Osteoblast (primary cell): ENCODE measurements around the gene PRPSAP2. TPM values are rescaled to one million over a fixed set of nuclear protein-coding genes. Genes with fewer than 3 reads are reported as not detected.
A peak's percentile ranks its signal among the peaks of the same experiment; 100 is the strongest.

Source experiments
- DNase-seq: peaks from one replicate; pipeline ENCODE4 v3.0.0; 2011; ENCODE audit warnings: low spot score, mixed read lengths; ENCODE audit not compliant: insufficient read length; ENCODE audit errors: missing footprints
- H2AFZ ChIP-seq: 2 replicates; pipeline ENCODE4 v1.6.0; 2011; ENCODE audit warnings: mild to moderate bottlenecking, low read length
- H3K27ac ChIP-seq: 2 replicates; pipeline ENCODE4 v1.5.1; 2011; ENCODE audit warnings: mild to moderate bottlenecking, low read depth, low read length, moderate library complexity
- H3K27me3 ChIP-seq: 2 replicates; pipeline ENCODE4 v1.6.0; 2012; ENCODE audit warnings: mild to moderate bottlenecking, control low read depth, inconsistent platforms, low read length, moderate library complexity; ENCODE audit not compliant: insufficient read depth
- H3K36me3 ChIP-seq: 2 replicates; pipeline ENCODE4 v1.5.1; 2011; ENCODE audit warnings: mild to moderate bottlenecking, low read length, control low read depth, moderate library complexity; ENCODE audit not compliant: insufficient read depth
- H3K4me1 ChIP-seq: 2 replicates; pipeline ENCODE4 v1.5.1; 2011; ENCODE audit warnings: mild to moderate bottlenecking, low read length, control low read depth, moderate library complexity; ENCODE audit not compliant: insufficient read depth
- H3K4me2 ChIP-seq: 2 replicates; pipeline ENCODE4 v1.6.0; 2011; ENCODE audit warnings: mild to moderate bottlenecking, low read length; ENCODE audit not compliant: insufficient read depth
- H3K4me3 ChIP-seq: fragments of 200-600 bp; sonication (generic); 3 replicates; pipeline ENCODE4 v1.5.1; 2012; ENCODE audit warnings: mild to moderate bottlenecking, low read length, inconsistent platforms; ENCODE audit not compliant: insufficient read depth
- H3K79me2 ChIP-seq: 2 replicates; pipeline ENCODE4 v1.6.0; 2012; ENCODE audit warnings: mild to moderate bottlenecking, low read length, control low read depth, inconsistent platforms; ENCODE audit not compliant: insufficient read depth
- H3K9me3 ChIP-seq: 2 replicates; pipeline ENCODE4 v1.5.1; 2011; ENCODE audit warnings: low read depth, low read length, control low read depth
- H4K20me1 ChIP-seq: 2 replicates; pipeline ENCODE4 v1.6.0; 2012; ENCODE audit warnings: mild to moderate bottlenecking, low read length, control low read depth; ENCODE audit not compliant: insufficient read depth
- total RNA-seq: library from RNA; depleted of rRNA; stranded (reverse); fragments of >200 nt; gene quantifications from 2 replicates; pipeline ENCODE4 v1.2.3, GENCODE V29; 2012
- TF ChIP-seq, protein P1 (sequence below): IDR thresholded peaks from 2 replicates; pipeline ENCODE4 v1.5.1; 2011; ENCODE audit warnings: mild to moderate bottlenecking, low read depth, low read length, moderate library complexity; ENCODE audit errors: extremely low read depth

PRPSAP2 gene
- total RNA-seq, 1 donor: 23.9 TPM

DNA sequence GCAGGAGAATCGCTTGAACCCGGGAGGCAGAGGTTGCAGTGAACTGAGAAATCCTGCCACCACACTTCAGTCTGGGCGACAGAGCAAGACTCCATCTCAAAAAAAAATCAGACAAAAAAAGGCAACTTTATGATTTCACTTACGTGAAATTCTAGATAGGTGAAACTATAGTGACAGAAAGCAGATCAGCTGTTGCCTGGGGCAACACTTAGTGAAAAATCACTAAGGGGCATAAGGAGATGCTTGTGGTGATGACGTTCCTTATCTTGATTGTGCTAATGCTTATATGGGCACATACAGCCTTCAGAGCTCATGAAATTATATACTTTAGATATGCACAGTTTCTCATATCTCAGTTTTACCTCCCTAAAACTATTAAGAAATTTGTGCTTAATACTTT, 52.4 kb downstream of the PRPSAP2 start:
- Histone ChIP-seq H3K27me3 (no peaks in the 10 kb centered on the region), H4K20me1 (no peaks in the 10 kb centered on the region), H3K4me2 (no peak overlapping the region), H3K9me3 (no peaks in the 10 kb centered on the region), H3K4me1 (no peaks in the 10 kb centered on the region), H3K79me2 (no peaks in the 10 kb centered on the region), H3K4me3 (no peak overlapping the region), H2AFZ (no peak overlapping the region), H3K36me3 (peaks cover 12% of the 10 kb centered on the region), H3K27ac (no peak overlapping the region)
- TF ChIP-seq, protein P1, sequence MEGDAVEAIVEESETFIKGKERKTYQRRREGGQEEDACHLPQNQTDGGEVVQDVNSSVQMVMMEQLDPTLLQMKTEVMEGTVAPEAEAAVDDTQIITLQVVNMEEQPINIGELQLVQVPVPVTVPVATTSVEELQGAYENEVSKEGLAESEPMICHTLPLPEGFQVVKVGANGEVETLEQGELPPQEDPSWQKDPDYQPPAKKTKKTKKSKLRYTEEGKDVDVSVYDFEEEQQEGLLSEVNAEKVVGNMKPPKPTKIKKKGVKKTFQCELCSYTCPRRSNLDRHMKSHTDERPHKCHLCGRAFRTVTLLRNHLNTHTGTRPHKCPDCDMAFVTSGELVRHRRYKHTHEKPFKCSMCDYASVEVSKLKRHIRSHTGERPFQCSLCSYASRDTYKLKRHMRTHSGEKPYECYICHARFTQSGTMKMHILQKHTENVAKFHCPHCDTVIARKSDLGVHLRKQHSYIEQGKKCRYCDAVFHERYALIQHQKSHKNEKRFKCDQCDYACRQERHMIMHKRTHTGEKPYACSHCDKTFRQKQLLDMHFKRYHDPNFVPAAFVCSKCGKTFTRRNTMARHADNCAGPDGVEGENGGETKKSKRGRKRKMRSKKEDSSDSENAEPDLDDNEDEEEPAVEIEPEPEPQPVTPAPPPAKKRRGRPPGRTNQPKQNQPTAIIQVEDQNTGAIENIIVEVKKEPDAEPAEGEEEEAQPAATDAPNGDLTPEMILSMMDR: no peak
- DNase-seq: no peak

DNA sequence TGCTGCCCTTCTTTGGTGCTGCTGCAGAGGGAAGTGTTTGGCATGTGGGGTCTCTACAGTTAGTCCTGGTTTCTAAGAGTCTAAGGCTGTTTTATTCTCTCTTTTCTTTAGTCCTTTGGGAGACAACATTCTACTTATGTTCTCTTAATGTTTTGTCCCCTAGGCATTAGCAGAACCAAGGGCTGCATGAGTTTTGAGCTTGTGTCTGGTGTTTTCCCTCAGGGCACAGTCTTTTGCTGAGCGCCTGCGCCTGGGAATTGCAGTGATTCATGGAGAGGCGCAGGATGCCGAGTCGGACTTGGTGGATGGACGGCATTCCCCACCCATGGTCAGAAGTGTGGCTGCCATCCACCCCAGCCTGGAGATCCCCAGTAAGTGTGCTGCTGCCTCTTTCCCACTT, 53.0 kb downstream of the PRPSAP2 start:
- Histone ChIP-seq H3K27me3 (no peaks in the 10 kb centered on the region), H3K4me2 (no peak overlapping the region), H3K79me2 (no peaks in the 10 kb centered on the region), H2AFZ (no peak overlapping the region), H3K4me3 (no peak overlapping the region), H3K27ac (no peak overlapping the region), H3K4me1 (no peaks in the 10 kb centered on the region), H4K20me1 (no peaks in the 10 kb centered on the region), H3K9me3 (no peaks in the 10 kb centered on the region), H3K36me3 (peaks cover 12% of the 10 kb centered on the region)
- DNase-seq: no peak
- TF ChIP-seq, protein P1: no peak

DNA sequence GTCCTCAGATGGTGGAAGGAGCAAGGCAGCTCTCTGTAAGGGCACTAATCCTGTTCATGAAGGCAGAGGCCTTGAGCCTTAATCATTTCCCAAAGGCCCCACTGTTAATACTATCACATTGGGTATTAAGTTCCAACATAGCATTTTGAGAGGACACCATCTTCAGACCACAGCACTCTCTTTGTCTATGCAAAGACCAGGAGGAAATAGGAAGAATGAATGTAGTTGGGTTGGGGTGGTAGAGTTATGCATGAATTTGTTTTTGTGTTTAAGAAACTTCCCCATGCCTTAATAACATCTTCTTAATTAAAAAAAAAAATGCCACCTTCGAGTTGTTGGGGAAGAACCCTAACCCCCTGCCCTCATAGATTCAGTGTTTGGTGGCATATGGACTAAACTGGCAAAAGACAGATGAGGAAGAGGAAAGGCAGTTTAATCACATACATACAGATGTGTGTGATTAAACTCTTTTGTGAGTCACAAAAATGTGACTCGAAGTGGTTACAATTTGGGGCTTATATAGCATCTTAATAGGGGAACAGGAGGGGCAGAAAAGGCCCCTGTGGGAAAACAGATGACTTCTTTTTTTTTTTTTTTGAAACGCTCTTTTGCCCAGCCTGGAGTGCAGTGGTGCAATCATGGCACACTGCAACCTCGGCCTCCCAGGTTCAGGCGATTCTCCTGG, 59.0 kb downstream of the PRPSAP2 start:
- Histone ChIP-seq H3K79me2 (peaks cover 6% of the 10 kb centered on the region), H3K9me3 (no peaks in the 10 kb centered on the region), H3K36me3 (peaks cover 12% of the 10 kb centered on the region), H3K4me1 (peaks cover 17% of the 10 kb centered on the region), H3K4me3 (no peak overlapping the region), H4K20me1 (peaks cover 11% of the 10 kb centered on the region), H3K4me2 (no peak overlapping the region), H3K27me3 (no peaks in the 10 kb centered on the region), H2AFZ (no peak overlapping the region), H3K27ac (no peak overlapping the region)
- TF ChIP-seq, protein P1: no peak
- peak; percentile 71 for DNase-seq

DNA sequence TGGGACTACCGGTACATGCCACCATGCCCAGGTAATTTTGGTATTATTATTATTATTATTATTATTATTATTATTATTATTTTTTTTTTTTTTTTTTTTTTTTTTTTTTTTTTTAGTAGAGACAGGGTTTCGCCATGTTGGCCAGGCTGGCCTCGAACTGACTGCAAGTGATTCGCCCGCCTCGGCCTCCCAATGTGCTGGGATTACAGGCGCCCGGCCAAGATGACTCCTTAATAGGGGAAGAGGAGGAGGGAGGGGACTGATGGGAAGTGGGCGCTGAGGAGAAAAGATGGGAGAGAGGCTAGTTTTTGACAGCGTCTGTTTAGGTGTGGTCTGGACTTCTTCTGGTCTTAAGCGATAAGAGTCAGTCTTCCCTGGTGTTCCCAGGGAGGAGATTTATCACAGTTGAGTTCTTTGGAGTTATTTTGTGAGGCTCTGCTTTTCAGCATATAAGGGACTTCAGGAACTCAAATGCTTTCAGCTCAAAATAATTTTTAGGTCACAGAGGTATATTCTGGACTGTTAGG, 59.6 kb downstream of the PRPSAP2 start:
- peaks cover 6% of the 10 kb centered on the region for H3K79me2 ChIP-seq
- no peak overlapping the region for H2AFZ ChIP-seq
- no peaks in the 10 kb centered on the region for H3K27me3 ChIP-seq
- TF ChIP-seq, protein P1: no peak
- no peak overlapping the region for H3K4me3 ChIP-seq
- peaks cover 22% of the 10 kb centered on the region for H3K4me1 ChIP-seq
- H3K9me3 ChIP-seq: no peaks in the 10 kb centered on the region
- no peak for DNase-seq
- peaks cover 7% of the 10 kb centered on the region for H3K36me3 ChIP-seq
- H4K20me1 ChIP-seq: peaks cover 12% of the 10 kb centered on the region
- no peak overlapping the region for H3K27ac ChIP-seq
- H3K4me2 ChIP-seq: no peak overlapping the region
